Caco-2 (cell line): ENCODE data around the gene SCFD2. TPM values are rescaled to one million over a fixed set of nuclear protein-coding genes. Genes with fewer than 3 reads are reported as not detected.

Source experiments
- BruUV-seq: library from RNA; stranded (reverse); fragments of 400-500 nt; replicated peaks from 2 replicates; lab custom pipeline; 2021; lab: Mats Ljungman, UMichigan
- CTCF ChIA-PET: fragments of 300-600 bp; sonication (Branson Sonifier 250); formaldehyde crosslinking; loops from one replicate; lab custom pipeline; 2022; ENCODE audit warnings: antibody characterized with exemption; lab: Charles Lee
- POLR2A ChIA-PET: fragments of 300-600 bp; sonication (Branson Sonifier 250); formaldehyde crosslinking; loops from one replicate; lab custom pipeline; 2022; ENCODE audit warnings: antibody characterized with exemption; lab: Charles Lee
- DNase-seq, 2 experiments: peaks; one replicate each; pipeline versions ENCODE4 v3.0.0 to v3.0.0-alpha.2; 2020 to 2022
- H3K27me3 ChIP-seq: replicated peaks from 2 replicates; pipeline ENCODE4 v1.6.0; 2011; ENCODE audit warnings: low read length; ENCODE audit not compliant: control insufficient read depth, insufficient read depth
- H3K36me3 ChIP-seq: 2 replicates; pipeline ENCODE4 v1.5.1; 2011; ENCODE audit warnings: low read length; ENCODE audit not compliant: control insufficient read depth, insufficient read depth
- H3K4me1 ChIP-seq: fragments of 250-450 bp; sonication (Bioruptor Pico); 2 replicates; pipeline ENCODE4 v1.5.1; 2020; ENCODE audit warnings: mild to moderate bottlenecking
- H3K4me3 ChIP-seq: 2 replicates; pipeline ENCODE4 v1.5.1; 2011; ENCODE audit warnings: low read depth, mild to moderate bottlenecking, control low read depth, low read length
- H3K9me3 ChIP-seq: fragments of 250-450 bp; sonication (Bioruptor Pico); 2 replicates; pipeline ENCODE4 v1.5.1; 2020; ENCODE audit warnings: mild to moderate bottlenecking, moderate library complexity
- H3K27ac Mint-ChIP-seq: one replicate; pipeline ENCODE4 v1.8.0; 2022; ENCODE audit warnings: mixed read lengths; ENCODE audit not compliant: unreplicated experiment
- H3K27me3 Mint-ChIP-seq: one replicate; pipeline ENCODE4 v1.8.0; 2022; ENCODE audit warnings: mixed read lengths; ENCODE audit not compliant: insufficient read depth, unreplicated experiment
- H3K36me3 Mint-ChIP-seq: one replicate; pipeline ENCODE4 v1.8.0; 2022; ENCODE audit warnings: mild to moderate bottlenecking, mixed read lengths; ENCODE audit not compliant: insufficient read depth, unreplicated experiment
- H3K4me1 Mint-ChIP-seq: one replicate; pipeline ENCODE4 v1.8.0; 2022; ENCODE audit warnings: low read depth, mixed read lengths; ENCODE audit not compliant: unreplicated experiment
- H3K4me3 Mint-ChIP-seq: one replicate; pipeline ENCODE4 v1.8.0; 2022; ENCODE audit warnings: mild to moderate bottlenecking, moderate library complexity, mixed read lengths; ENCODE audit not compliant: unreplicated experiment
- H3K9me3 Mint-ChIP-seq: one replicate; pipeline ENCODE4 v1.8.0; 2022; ENCODE audit warnings: mixed read lengths; ENCODE audit not compliant: unreplicated experiment
- CTCF ChIP-seq, 2 experiments: fragments of 200-600 bp in 1 of 2; IDR thresholded peaks; 1 replicate in 1 of 2; 2 replicates in 1 of 2; pipeline versions ENCODE4 v1.5.1 to v1.8.0; 2011 to 2022; ENCODE audit warnings: antibody characterized with exemption in 1 of 2, control low read depth in 1 of 2, inconsistent platforms in 1 of 2, low read depth in 1 of 2, low read length in 1 of 2, mild to moderate bottlenecking in 1 of 2, moderate library complexity in 1 of 2; ENCODE audit not compliant: insufficient read depth in 1 of 2, severe bottlenecking in 1 of 2, unreplicated experiment in 1 of 2
- intact Hi-C: fragments of 100-400 bp; cut with micrococcal nuclease; formaldehyde crosslinking; loops from one replicate; pipeline ENCODE4 v1.10.0; 2022; ENCODE audit not compliant: unreplicated experiment
- total RNA-seq: library from RNA; stranded (reverse); gene quantifications from 2 replicates; pipeline ENCODE4 v1.2.3, GENCODE V29; 2022

Gene SCFD2
- total RNA-seq, 1 experiment from 2014 or later: 12.2 TPM

GRCh38 chr4:52962721-52963120 is 403.1 kb downstream of the SCFD2 start:
- BruUV-seq: no TSS peak
- Histone ChIP-seq H3K4me1 (no peaks in the 10 kb centered on the region), H3K9me3 (no peaks in the 10 kb centered on the region), H3K27me3 (no peaks in the 10 kb centered on the region), H3K36me3 (no peaks in the 10 kb centered on the region), H3K4me3 (no peak overlapping the region)
- Mint-ChIP-seq H3K4me1 (no peaks in the 10 kb centered on the region), H3K27ac (no peak overlapping the region), H3K4me3 (no peak overlapping the region), H3K9me3 (no peaks in the 10 kb centered on the region), H3K27me3 (no peaks in the 10 kb centered on the region), H3K36me3 (no peaks in the 10 kb centered on the region)
- ChIA-PET POLR2A (no interaction called here), CTCF (no interaction called here)
- no peak for DNase-seq
- intact Hi-C loops: no loop called here
- no peak for TF ChIP-seq CTCF (IDR thresholded peaks at IDR 0.05; ENCODE audit: insufficient read depth in 1 of 2, low read depth in 1 of 2, low read length in 1 of 2, severe bottlenecking in 1 of 2, unreplicated experiment in 1 of 2)

GRCh38 chr4:52961666-52962412 is 404.0 kb downstream of the SCFD2 start:
- DNase-seq: no peak
- CTCF ChIA-PET: no interaction called here
- Histone ChIP-seq H3K9me3 (no peaks in the 10 kb centered on the region), H3K27me3 (no peaks in the 10 kb centered on the region), H3K36me3 (no peaks in the 10 kb centered on the region), H3K4me1 (no peaks in the 10 kb centered on the region), H3K4me3 (no peak overlapping the region)
- Mint-ChIP-seq H3K4me3 (no peak overlapping the region), H3K36me3 (no peaks in the 10 kb centered on the region), H3K27ac (no peak overlapping the region), H3K9me3 (no peaks in the 10 kb centered on the region), H3K27me3 (no peaks in the 10 kb centered on the region), H3K4me1 (peaks cover 4% of the 10 kb centered on the region)
- no TSS peak for BruUV-seq
- no peak for TF ChIP-seq CTCF (IDR thresholded peaks at IDR 0.05; ENCODE audit: insufficient read depth in 1 of 2, low read depth in 1 of 2, low read length in 1 of 2, severe bottlenecking in 1 of 2, unreplicated experiment in 1 of 2)
- intact Hi-C loops: no loop called here
- POLR2A ChIA-PET: no interaction called here

- TF ChIP-seq CTCF (IDR thresholded peaks at IDR 0.05; ENCODE audit: insufficient read depth in 1 of 2, low read depth in 1 of 2, low read length in 1 of 2, severe bottlenecking in 1 of 2, unreplicated experiment in 1 of 2): no peak
- Histone ChIP-seq H3K9me3 (no peaks in the 10 kb centered on the region), H3K4me1 (peaks cover 5% of the 10 kb centered on the region; the same call in 1 of the 2 replicates), H3K4me3 (no peak overlapping the region), H3K36me3 (no peaks in the 10 kb centered on the region), H3K27me3 (no peaks in the 10 kb centered on the region)
- H3K4me3 Mint-ChIP-seq: no peak overlapping the region
- H3K4me1 Mint-ChIP-seq: peaks cover 15% of the 10 kb centered on the region
- ChIA-PET CTCF (no interaction called here), POLR2A (no interaction called here)
- intact Hi-C loops: loop anchor here (10.0 kb wide), 1 partner anchor 95 kb away; the partner anchor contains the start of gene RASL11B
- peaks cover 5% of the 10 kb centered on the region for H3K36me3 Mint-ChIP-seq
- DNase-seq: no peak
- H3K27me3 Mint-ChIP-seq: no peaks in the 10 kb centered on the region
- BruUV-seq: no TSS peak
- no peak overlapping the region for H3K27ac Mint-ChIP-seq
- H3K9me3 Mint-ChIP-seq: no peaks in the 10 kb centered on the region
These were observed 406.3 kb downstream of the SCFD2 start for GRCh38 chr4:52959541-52959940.
